Endodermal cell (in vitro differentiated cells): ENCODE measurements around the gene OR2D3. TPM values are rescaled to one million over a fixed set of nuclear protein-coding genes. Genes with fewer than 3 reads are reported as not detected.
A peak's percentile ranks its signal among the peaks of the same experiment; 100 is the strongest.

Experiments used
- DNase-seq: peaks from one replicate; pipeline ENCODE4 v3.0.0-alpha.2; 2017
- H3K27ac ChIP-seq: 2 replicates; pipeline ENCODE4 v1.5.1; 2013; ENCODE audit warnings: mild to moderate bottlenecking, low read depth, low read length, moderate library complexity
- H3K27me3 ChIP-seq: 2 replicates; pipeline ENCODE4 v1.6.1; 2013; ENCODE audit warnings: mild to moderate bottlenecking, low read length, moderate library complexity; ENCODE audit not compliant: insufficient read depth, control insufficient read depth, poor library complexity, severe bottlenecking
- H3K36me3 ChIP-seq: 2 replicates; pipeline ENCODE4 v1.7.0; 2013; ENCODE audit warnings: mild to moderate bottlenecking, low read length, moderate library complexity; ENCODE audit not compliant: control insufficient read depth, insufficient read depth
- H3K4me1 ChIP-seq: one replicate; pipeline ENCODE4 v1.7.0; 2013; ENCODE audit warnings: low read length; ENCODE audit not compliant: control insufficient read depth, insufficient read depth
- H3K4me3 ChIP-seq: 2 replicates; pipeline ENCODE4 v1.5.1; 2013; ENCODE audit warnings: mild to moderate bottlenecking, low read length, moderate library complexity
- H3K9ac ChIP-seq: 2 replicates; pipeline ENCODE4 v1.6.1; 2013; ENCODE audit warnings: mild to moderate bottlenecking, low read length, moderate library complexity; ENCODE audit not compliant: poor library complexity, severe bottlenecking; ENCODE audit errors: extremely low read depth
- H3K9me3 ChIP-seq: 2 replicates; pipeline ENCODE4 v1.6.1; 2013; ENCODE audit warnings: mild to moderate bottlenecking, low read length, moderate library complexity; ENCODE audit not compliant: control insufficient read depth
- H3K27ac Mint-ChIP-seq: 2 replicates; pipeline ENCODE4 v1.8.0; 2020; ENCODE audit warnings: mixed read lengths
- H3K27me3 Mint-ChIP-seq: 2 replicates; pipeline ENCODE4 v1.8.0; 2021; ENCODE audit warnings: mild to moderate bottlenecking, mixed read lengths; ENCODE audit not compliant: insufficient read depth
- H3K36me3 Mint-ChIP-seq: 2 replicates; pipeline ENCODE4 v1.8.0; 2020; ENCODE audit warnings: low read depth, mixed read lengths
- H3K4me1 Mint-ChIP-seq: 2 replicates; pipeline ENCODE4 v1.8.0; 2020; ENCODE audit warnings: mixed read lengths
- H3K4me3 Mint-ChIP-seq: 2 replicates; pipeline ENCODE4 v1.8.0; 2020; ENCODE audit warnings: mild to moderate bottlenecking, moderate library complexity, mixed read lengths
- H3K9me3 Mint-ChIP-seq: 2 replicates; pipeline ENCODE4 v1.8.0; 2020; ENCODE audit warnings: mild to moderate bottlenecking, mixed read lengths
- WGBS, 2 experiments: methylation state at CpG; one replicate each; pipeline versions ENCODE4 v1.1.5 to v1.1.7; 2013; ENCODE audit warnings: missing lambda C conversion rate in 2 of 2, mixed read lengths in 1 of 2; ENCODE audit not compliant: insufficient coverage in 1 of 2, insufficient read length in 1 of 2; 5-methylcytosine and 5-hydroxymethylcytosine counted together
- total RNA-seq, 2 donors: library from RNA; stranded (reverse); fragmentation: NEBNext Ultra II Directional in 1 of 2; extraction: Animal tissue kit (Norgen Biotek cat#: 25700) in 1 of 2; gene quantifications; 2 replicates in 1 of 2; 3 replicates in 1 of 2; pipeline ENCODE4 v1.2.1, GENCODE V29; 2021
- TF ChIP-seq, protein P1 (sequence below): fragments of 200-600 bp; sonication (generic); conservative IDR thresholded peaks from 2 replicates; pipeline ENCODE4 v1.5.0; 2021; ENCODE audit warnings: antibody characterized with exemption, mild to moderate bottlenecking

The OR2D3 gene
- total RNA-seq, 2 donors from 2014 or later: not detected

- H3K27me3 Mint-ChIP-seq: no peaks in the 10 kb centered on the region
- H3K36me3 Mint-ChIP-seq: peaks cover 8% of the 10 kb centered on the region
- no peaks in the 10 kb centered on the region for H3K9me3 Mint-ChIP-seq
- H3K27ac Mint-ChIP-seq: peak within 1 kb of the TSS; percentile 97
- Histone ChIP-seq H3K27me3 (no peaks in the 10 kb centered on the region), H3K9me3 (no peaks in the 10 kb centered on the region), H3K27ac (no peak within 1 kb of the TSS), H3K36me3 (no peaks in the 10 kb centered on the region), H3K4me1 (no peaks in the 10 kb centered on the region), H3K4me3 (peak within 1 kb of the TSS; percentile 90), H3K9ac (peak within 1 kb of the TSS; percentile 64)
- 1 to 2% methylated on average over 25 to 61 of the region's 61 CpGs for WGBS, 2 experiments
- DNase-seq: peak; percentile 97
- H3K4me3 Mint-ChIP-seq: peak within 1 kb of the TSS; percentile 97
- peaks cover 12% of the 10 kb centered on the region for H3K4me1 Mint-ChIP-seq
- TF ChIP-seq, protein P1, sequence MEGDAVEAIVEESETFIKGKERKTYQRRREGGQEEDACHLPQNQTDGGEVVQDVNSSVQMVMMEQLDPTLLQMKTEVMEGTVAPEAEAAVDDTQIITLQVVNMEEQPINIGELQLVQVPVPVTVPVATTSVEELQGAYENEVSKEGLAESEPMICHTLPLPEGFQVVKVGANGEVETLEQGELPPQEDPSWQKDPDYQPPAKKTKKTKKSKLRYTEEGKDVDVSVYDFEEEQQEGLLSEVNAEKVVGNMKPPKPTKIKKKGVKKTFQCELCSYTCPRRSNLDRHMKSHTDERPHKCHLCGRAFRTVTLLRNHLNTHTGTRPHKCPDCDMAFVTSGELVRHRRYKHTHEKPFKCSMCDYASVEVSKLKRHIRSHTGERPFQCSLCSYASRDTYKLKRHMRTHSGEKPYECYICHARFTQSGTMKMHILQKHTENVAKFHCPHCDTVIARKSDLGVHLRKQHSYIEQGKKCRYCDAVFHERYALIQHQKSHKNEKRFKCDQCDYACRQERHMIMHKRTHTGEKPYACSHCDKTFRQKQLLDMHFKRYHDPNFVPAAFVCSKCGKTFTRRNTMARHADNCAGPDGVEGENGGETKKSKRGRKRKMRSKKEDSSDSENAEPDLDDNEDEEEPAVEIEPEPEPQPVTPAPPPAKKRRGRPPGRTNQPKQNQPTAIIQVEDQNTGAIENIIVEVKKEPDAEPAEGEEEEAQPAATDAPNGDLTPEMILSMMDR: no peak
These were observed 5.6 kb downstream of the OR2D3 start, which contains the start of gene ZNF215 for GRCh38 chr11:6926208-6927029. ZNF215 (plus strand) TSS chr11:6926426; CDS start chr11:6932273, 5,847 bp downstream.

GRCh38 chr11:6927030-6927617 lies 6.3 kb downstream of the OR2D3 start:
- H3K27ac Mint-ChIP-seq: peak overlapping the region; percentile 97
- Histone ChIP-seq H3K36me3 (no peaks in the 10 kb centered on the region), H3K27ac (no peak overlapping the region), H3K4me1 (no peaks in the 10 kb centered on the region), H3K4me3 (peak overlapping the region; percentile 90), H3K9me3 (no peaks in the 10 kb centered on the region), H3K9ac (peak overlapping the region; percentile 64), H3K27me3 (no peaks in the 10 kb centered on the region)
- peaks cover 12% of the 10 kb centered on the region for H3K4me1 Mint-ChIP-seq
- DNase-seq: peak; percentile 47
- no peaks in the 10 kb centered on the region for H3K9me3 Mint-ChIP-seq
- H3K27me3 Mint-ChIP-seq: no peaks in the 10 kb centered on the region
- 22 to 46% methylated on average over 7 to 11 of the region's 11 CpGs for WGBS, 2 experiments
- peaks cover 10% of the 10 kb centered on the region for H3K36me3 Mint-ChIP-seq
- H3K4me3 Mint-ChIP-seq: peak overlapping the region; percentile 97
- TF ChIP-seq, protein P1: no peak

- Histone ChIP-seq H3K36me3 (no peaks in the 10 kb centered on the region), H3K9ac (no peak overlapping the region), H3K4me3 (no peak overlapping the region), H3K4me1 (no peaks in the 10 kb centered on the region), H3K27ac (no peak overlapping the region), H3K9me3 (no peaks in the 10 kb centered on the region), H3K27me3 (no peaks in the 10 kb centered on the region)
- Mint-ChIP-seq H3K27ac (no peak overlapping the region), H3K9me3 (no peaks in the 10 kb centered on the region), H3K4me3 (no peak overlapping the region), H3K36me3 (peaks cover 20% of the 10 kb centered on the region), H3K27me3 (no peaks in the 10 kb centered on the region), H3K4me1 (peaks cover 12% of the 10 kb centered on the region)
- TF ChIP-seq, protein P1: no peak
- no peak for DNase-seq
- whole genome bisulfite sequencing, 2 experiments: 73 to 78% methylated on average over 2 to 4 of the region's 4 CpGs
These were observed 8.1 kb downstream of the OR2D3 start for GRCh38 chr11:6928916-6929315.
